Activated CD4-positive, alpha-beta T cell treated with anti-CD3 and anti-CD28 coated beads, Interleukin-10, Interleukin-2, amounts not matched to agents 100 ng/mL and 50 ng/mL, durations not matched to agents 16 hours and 8 hours (primary cell): Measurements from ENCODE around the gene BEST3.
"Not testable (repeated sequence)": the region's sequence is repeated elsewhere in the genome, so short reads cannot be mapped to it uniquely, and the experiment has no call there.

Source experiments
- DNase-seq: peaks from one replicate; pipeline ENCODE4 v3.0.0-alpha.2; 2020

Gene BEST3

DNA sequence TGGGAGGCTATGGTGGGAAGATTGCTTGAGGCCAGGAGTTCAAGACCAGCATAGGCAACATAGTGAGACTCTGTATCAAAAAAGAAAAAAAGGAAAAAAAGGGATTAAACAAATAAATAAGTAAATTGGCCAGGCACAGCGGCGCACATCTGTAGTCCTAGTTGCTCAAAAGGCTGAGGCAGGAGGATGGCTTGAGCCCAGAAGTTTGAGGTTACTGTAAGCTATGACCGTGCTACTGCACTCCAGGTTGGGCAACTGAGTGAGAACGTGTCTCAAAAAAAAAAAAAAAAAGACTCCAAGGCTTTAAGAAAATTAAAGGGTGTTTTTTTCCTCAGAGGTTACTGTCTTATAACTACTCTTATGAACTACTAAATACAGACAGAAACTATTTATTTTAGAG is 11.7 kb downstream of the BEST3 start:
- no peak for DNase-seq

- no peak for DNase-seq
Measured at GRCh38 chr12:69686731-69687130, 12.4 kb downstream of the BEST3 start.

- DNase-seq, result peak; percentile 26
Measured at GRCh38 chr12:69685810-69686209, 13.3 kb downstream of the BEST3 start.

DNA sequence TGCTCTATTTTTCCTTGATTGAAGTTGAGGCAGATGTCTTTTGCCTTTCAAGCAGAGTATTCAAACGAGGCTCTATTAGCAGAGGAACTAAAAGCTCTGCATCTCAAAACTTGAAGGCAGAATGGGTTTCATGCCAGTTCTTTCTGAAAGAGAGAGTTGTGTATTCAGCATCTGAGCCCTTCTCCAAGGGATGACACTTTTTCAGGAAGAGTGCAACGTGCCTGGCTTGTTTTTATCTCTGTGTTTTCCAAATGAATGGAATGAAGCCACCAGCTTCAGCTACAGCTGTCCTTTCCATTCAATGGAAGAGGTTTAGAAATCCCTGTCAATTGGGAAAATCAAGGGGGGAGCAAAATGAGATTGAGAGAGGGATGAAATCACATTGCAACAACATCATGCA is 14.6 kb downstream of the BEST3 start:
- no peak for DNase-seq

DNA sequence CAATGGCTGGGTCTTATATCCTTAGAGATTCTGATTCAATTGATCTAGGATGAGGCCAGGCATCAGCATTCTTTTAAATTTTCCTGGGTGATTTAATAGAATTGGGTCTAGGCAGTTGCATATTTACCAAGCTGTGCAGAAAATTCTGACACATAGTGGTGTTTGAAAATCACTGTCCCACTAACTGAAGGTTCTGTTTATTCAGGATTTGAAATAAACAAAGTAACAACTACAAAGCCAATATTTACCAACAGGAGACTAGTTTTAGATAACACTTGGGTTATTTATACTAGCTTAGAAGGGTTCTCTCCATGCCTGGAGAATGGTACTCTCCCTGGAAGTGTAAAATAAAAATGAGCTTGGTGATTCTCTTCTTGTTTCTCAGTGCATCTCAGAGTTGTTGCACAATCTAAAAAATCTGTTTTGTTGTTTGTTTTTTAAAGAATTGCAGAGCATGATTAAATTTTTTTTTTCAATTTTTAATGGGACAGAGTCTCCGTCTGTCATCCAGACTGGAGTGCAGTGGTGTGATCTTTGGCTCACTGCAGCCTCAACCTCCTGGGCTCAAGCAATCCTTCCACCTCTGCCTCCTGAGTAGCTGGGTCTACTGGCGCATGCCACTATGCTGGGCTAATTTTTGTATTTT is 16.9 kb downstream of the BEST3 start:
- no peak for DNase-seq

- DNase-seq, result no peak
Measured at GRCh38 chr12:69679119-69679518, 20.0 kb downstream of the BEST3 start.

- DNase-seq, result no peak
Measured at GRCh38 chr12:69676257-69677012, 22.7 kb downstream of the BEST3 start.

GRCh38 chr12:69672195-69672594 is 26.9 kb downstream of the BEST3 start:
- no peak for DNase-seq

DNA sequence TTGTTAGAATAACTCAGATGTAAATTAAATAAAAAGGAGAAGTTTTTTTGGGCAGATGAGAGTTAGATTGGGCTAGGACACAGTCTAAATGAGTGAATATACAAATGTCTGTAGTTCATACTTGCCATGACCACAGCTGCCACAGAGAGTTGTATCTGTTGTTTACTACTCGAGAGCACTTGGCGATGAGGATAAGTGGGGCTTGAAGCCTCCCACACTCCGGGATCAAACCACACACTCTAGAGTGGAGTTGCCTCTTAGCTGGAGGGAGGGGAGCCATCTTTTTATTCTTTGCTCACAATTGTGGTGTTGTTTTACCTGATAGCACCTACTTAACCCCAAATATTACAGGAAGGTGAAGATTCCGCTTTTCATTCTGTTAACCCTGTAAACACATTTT is 27.5 kb downstream of the BEST3 start:
- DNase-seq, result no peak

DNA sequence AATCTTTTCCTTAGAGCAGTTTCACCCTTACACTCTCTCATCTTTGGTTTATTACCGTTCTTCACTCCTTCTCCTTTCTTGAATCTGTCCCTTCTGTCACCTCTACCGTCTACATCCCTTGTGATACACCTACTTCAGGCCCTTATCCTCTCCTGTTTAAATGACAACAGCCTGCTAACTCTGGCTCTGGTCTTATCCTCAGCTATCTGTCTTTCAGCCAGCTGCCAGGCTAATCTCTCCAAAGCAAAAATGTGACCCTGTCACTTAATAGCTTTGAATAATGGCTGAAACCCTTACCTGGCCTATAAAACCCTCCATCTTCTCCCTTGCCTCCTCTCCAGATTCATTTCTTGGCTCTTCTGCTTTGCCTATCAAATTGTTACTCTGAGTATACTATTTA is 32.3 kb downstream of the BEST3 start:
- no peak for DNase-seq

- not testable (repeated sequence) for DNase-seq
Measured at GRCh38 chr12:69664930-69665377, 34.1 kb downstream of the BEST3 start.

DNA sequence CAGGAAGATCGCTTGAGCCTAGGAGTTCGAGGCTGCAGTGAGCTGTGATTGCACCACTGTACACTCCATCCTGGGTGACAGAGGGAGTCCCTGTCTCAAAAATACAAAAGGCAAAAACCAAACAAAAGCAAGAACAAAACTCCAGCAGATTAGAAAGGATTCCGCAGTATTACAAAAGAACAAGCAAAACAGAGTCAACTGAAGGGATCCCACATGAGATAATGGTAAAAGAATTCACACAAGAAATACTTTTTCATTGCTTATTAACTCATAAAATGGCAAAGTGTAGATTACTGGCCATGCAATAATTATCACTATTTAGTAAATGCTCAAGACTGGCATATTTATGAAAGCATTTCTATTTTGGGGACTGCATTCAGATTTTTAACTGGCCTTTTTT is 35.4 kb downstream of the BEST3 start:
- DNase-seq, result no peak

DNA sequence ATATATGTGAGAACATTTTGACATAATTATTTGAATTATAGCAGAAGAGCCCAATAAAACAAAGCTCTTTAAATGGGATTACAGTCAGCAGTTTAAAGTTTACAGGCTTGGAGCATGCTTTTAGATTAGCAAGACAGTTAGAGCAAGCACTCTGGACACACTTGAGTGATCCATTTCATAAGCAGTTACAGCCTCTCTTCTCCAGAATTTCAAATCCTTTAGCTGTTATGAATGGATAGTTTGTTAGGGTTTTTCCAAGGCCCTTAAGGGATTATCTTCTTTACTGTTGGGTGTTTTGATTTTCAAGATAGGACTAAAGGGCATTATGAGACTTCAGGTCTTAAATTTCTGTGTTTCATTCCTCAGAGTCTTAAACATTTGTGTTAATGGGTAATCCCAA is 36.3 kb downstream of the BEST3 start:
- DNase-seq, result no peak

GRCh38 chr12:69661386-69661785 is 37.7 kb downstream of the BEST3 start:
- no peak for DNase-seq

GRCh38 chr12:69660164-69660863 is 38.8 kb downstream of the BEST3 start:
- no peak for DNase-seq

DNA sequence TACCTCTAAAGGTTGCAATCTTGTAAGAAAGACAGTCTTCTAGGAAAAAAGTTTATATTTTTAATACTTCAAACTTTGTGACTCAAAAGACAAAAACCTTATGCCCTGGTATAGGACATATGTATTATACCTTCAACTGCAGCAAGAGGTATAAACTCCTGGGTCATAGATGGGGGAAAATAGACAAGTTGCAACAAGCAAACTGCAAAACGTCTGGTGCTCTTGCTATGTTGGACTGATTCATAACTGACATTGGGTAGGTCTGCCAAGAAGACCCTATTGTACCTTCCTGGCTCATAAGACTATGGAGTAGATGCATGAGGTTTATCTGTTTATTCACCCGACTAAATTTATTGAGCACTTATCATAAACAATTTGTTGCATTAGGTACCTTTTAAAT is 40.9 kb downstream of the BEST3 start:
- DNase-seq, result no peak

DNA sequence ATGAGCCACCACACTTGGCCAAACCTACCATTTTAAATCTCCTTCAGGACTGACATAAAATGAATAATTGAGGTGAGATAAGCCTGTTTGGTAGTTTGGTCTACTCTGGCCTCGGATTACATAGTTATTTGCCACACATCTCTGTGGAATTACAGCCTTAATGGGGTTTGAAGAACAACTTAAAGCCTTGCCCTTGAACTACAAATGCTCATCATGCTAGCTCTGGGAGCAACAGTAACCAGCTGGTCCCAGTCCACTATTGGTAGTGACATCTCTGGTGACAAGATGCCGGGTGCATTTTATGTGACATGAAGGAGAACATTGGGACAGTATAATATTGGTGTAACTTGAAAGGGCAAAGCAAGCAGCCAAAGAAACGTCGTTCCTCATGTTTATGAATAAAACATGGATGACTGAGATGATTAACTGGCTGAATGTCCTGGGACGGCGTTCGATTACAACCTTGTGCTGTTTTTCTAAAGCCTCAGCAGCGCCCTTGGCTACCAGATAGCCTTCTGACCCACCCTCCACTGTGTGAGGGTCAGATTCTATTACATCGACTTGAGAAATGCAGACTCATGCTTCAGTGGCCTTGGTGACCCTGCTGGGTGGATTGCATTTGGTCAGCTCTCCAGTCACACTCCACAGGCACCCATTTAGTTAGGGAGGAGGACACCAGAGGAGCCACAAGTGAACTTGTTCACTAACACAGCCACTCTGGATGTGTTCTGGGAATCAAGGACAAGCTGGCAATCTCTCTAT is 41.5 kb downstream of the BEST3 start:
- DNase-seq, result no peak

GRCh38 chr12:69655616-69656340 is 43.3 kb downstream of the BEST3 start:
- DNase-seq, result no peak

DNA sequence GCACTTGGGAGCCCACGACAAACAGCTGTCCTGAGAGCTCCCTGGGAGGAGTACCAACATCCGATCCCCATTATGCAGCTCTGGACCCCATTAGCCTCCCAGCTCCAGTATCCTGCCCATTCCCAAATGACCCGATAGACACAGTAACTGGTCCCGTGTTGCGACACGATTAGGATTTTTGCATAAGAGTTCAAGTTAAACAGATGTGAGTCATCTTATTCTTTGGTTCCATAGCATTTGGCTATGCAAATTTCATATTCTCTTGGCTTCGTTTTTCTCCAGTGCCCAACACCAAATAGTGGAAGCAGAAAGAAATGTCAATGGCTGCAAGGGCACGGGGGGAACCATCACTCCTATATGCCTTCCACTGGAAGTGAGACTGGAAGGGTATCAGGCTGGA is 45.4 kb downstream of the BEST3 start:
- DNase-seq, result no peak

DNA sequence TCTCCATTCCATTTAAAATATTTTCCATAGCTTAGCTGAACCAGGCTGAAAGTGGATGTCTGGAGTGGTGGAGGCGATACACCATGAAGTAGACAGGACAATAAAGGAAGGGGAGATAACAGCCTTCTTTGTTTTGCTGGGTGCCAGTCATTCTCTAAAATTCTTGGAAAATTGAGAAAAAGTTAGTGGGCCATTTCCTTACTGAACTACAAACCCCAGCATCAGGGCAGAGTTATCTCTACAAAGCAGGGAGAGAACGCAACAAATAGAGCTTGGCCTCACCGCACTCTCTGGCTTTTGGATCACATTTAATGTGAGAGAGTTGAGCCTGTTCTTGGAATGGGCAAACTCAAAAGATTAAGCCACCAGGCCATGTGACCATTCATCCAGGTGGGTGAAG is 47.2 kb downstream of the BEST3 start:
- no peak for DNase-seq

GRCh38 chr12:69649529-69649928 is 49.6 kb downstream of the BEST3 start:
- DNase-seq, result no peak

DNA sequence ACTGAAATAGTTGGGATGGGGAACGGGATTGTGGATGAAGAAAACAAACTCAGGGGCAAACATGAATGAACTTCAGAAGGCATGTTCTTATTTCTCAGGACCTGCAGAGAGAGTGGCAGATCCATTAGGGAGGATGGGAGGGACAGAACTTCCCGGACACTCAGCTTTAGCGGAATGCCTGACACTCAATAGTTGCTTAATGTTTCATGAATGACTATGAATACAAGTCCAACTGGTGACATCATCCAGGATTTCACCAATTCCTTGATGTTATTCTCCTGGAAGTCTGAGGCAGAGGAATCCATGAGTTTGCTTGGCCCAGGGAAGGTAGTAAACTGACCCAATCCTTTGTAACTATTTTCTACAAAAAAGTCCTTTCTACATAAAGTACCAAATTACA is 50.6 kb downstream of the BEST3 start:
- DNase-seq, result no peak

GRCh38 chr12:69647178-69647577 is 51.9 kb downstream of the BEST3 start:
- DNase-seq, result no peak
